Measurements from ENCODE around the gene CHST2.
"Not testable (repeated sequence)": the region's sequence is repeated elsewhere in the genome, so short reads cannot be mapped to it uniquely, and the experiment has no call there.

CHST2 gene

GRCh38 chr3:143135150-143135549 lies 15.6 kb downstream of the CHST2 start:
- DNase-seq = no peak

- no peak for DNase-seq
Measured at GRCh38 chr3:143137435-143138036, 18.0 kb downstream of the CHST2 start.

GRCh38 chr3:143138953-143139352 lies 19.4 kb downstream of the CHST2 start:
- DNase-seq = no peak

- no peak for DNase-seq
Measured at GRCh38 chr3:143139762-143140161, 20.2 kb downstream of the CHST2 start.

GRCh38 chr3:143140550-143140949 lies 21.0 kb downstream of the CHST2 start:
- DNase-seq = no peak

- DNase-seq = no peak
Measured at GRCh38 chr3:143142354-143142753, 22.8 kb downstream of the CHST2 start.

- DNase-seq = no peak
Measured at GRCh38 chr3:143145906-143146305, 26.3 kb downstream of the CHST2 start.

GRCh38 chr3:143146486-143147274 lies 27.1 kb downstream of the CHST2 start:
- no peak for DNase-seq

- no peak for DNase-seq
Measured at GRCh38 chr3:143147707-143148106, 28.1 kb downstream of the CHST2 start.

GRCh38 chr3:143150071-143150470 lies 30.5 kb downstream of the CHST2 start:
- no peak for DNase-seq

- no peak for DNase-seq
Measured at GRCh38 chr3:143151004-143151731, 31.6 kb downstream of the CHST2 start.

GRCh38 chr3:143152043-143152442 lies 32.5 kb downstream of the CHST2 start:
- DNase-seq = no peak

GRCh38 chr3:143155756-143156155 lies 36.2 kb downstream of the CHST2 start:
- DNase-seq = no peak

- DNase-seq = no peak
Measured at GRCh38 chr3:143158014-143158988, 38.7 kb downstream of the CHST2 start.

- DNase-seq = no peak
Measured at GRCh38 chr3:143160437-143160836, 40.9 kb downstream of the CHST2 start.

- no peak for DNase-seq
Measured at GRCh38 chr3:143163562-143164100, 44.1 kb downstream of the CHST2 start.

- no peak for DNase-seq
Measured at GRCh38 chr3:143165211-143165610, 45.6 kb downstream of the CHST2 start.

GRCh38 chr3:143165612-143166285 lies 46.2 kb downstream of the CHST2 start:
- not testable (repeated sequence) for DNase-seq

- DNase-seq = no peak
Measured at GRCh38 chr3:143166376-143166775, 46.8 kb downstream of the CHST2 start.

- no peak for DNase-seq
Measured at GRCh38 chr3:143167969-143168854, 48.6 kb downstream of the CHST2 start.

GRCh38 chr3:143168855-143169192 lies 49.3 kb downstream of the CHST2 start:
- no peak for DNase-seq

Measured in stimulated activated CD4-positive, alpha-beta T cell treated with anti-CD3 and anti-CD28 coated beads, Interleukin-2, amount 100 ng/mL, for 48 hours (primary cell).